GM18517 (cell line): ENCODE results near the gene KCND2.

ENCODE experiments used
- ATAC-seq: cut with Tn5 transposase; IDR thresholded peaks from one replicate; pipeline ENCODE4 v1.9.1; 2021; ENCODE audit warnings: mild to moderate bottlenecking, moderate library complexity; ENCODE audit not compliant: unreplicated experiment

Gene KCND2

DNA sequence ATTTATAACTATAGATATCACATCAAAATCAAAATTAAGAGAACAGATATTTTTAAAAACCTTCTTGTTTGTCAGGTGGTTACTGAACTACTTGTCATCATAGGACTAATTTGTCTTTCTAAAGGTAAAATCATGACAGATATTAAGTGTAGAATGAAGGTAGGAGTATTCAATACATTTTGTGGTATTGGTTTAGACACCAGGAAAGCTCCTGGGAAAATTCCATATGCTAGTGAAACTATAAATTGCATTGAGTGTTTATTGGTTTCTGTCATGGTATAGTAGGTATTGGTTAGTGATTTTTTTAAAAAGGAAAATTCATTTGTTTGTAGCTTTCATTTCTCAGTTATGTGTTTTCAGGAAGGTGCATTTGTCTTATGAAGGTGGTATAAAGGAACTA, 132.7 kb downstream of the KCND2 start:
- no peak for ATAC-seq

DNA sequence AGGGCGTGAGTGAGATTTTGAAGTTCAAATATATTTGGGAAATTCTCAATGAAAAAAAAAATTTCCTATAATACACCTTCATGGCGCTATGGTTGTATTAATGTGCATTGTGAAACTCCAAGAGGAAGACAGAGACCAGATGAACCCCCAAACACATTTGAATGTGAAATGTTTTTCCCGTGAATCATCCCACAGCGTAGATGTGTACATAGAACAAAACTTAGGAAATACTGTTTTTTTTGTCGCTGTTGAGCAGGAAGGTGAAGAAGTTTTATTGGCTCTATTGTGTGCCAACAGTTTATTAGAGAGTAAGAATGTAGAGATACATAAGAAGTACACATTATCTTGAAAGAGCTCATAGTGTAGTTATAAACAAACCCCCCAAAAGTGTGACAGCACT, 134.0 kb downstream of the KCND2 start:
- no peak for ATAC-seq

DNA sequence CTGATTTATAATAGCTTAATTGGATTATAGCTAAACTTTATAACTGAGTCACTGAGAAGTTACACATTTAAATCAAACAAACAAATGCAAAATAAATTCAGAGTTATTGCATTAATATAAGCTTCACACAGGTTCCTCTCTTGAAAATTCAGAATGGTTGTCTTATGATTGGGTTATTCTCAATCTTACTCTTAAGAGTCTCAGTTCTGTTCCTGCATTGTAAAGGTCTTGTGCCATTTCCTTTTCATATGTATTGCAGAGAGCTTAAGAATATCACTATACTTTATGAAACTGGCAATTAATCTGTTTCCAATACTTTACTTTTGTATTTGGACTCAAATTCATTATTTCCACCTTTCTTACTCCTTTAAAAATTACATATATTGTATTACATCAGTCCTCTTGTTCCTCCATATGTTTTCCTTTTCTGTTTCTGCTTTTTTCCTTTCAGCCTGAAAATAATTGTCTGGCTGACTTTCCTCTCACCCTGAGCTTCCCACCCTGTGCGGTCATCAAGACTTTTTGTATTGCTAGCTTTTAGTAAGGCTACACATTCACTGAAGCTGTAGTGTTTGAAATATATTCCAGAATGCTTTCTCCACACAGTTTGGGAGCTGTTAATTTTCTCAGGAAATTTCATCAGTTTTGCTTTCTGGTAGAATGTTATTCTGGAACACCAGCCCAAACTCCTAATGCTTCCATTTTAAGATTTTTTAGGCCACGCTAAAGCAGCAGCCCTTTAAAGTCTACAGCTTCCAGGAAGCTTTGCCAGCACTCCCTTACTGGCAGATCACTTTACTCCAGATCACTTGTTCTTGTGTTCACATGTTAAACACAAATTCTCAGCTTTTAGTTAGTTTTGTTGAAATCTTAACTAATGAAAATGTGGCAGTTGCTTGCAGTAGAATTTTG, 139.4 kb downstream of the KCND2 start:
- ATAC-seq, result peak; percentile 82

DNA sequence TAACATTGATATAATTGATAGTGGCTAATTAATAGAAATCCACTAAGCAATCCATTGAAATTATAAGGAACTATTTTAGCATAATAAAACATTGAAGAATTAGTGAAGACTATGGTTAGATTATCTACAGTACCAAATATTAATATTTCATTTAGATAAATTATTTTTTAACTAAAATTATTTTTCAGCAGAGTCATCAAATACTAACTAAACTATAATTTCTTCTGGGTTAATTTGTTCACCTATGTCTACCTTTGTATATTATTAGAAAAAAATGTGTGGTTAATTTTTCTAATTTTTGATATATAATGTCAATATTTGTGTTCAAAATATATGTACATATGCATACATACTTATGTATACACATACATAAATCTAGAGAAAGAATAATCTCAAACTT, 140.2 kb downstream of the KCND2 start:
- no peak for ATAC-seq

DNA sequence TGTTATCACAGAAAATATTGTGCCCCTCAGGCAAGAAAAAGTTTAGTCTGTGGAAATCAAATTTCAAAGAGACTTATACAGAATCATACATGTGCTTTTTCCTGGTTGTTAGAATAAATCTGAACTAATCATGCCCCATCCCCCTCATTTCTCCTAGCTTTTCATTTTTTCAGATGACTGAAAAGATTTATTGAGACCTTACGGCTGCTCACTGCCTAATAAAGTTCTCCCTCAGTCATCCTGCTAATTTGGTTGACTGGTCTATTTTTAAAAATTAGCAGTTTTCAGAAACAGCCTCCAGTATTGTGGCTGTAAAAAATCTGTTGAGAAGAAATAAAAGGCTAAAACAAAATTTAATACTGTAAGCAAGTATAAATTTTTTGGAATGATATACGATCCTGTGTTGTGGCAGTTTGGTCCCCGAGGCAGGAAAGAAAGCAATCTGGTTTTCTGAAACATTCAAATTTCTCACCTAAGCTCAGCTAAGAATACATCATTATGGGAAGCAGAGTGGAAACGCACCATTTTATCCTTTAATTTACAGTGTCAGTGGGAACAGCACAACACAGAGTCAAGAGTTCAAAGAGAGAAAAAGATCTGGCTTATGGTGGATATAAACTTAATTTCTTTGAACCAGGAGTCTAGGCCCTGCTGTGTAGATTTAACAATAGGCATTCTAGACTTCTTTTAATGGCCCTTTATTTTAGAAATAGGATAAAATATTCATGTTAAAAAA, 144.4 kb downstream of the KCND2 start:
- ATAC-seq, result no peak

DNA sequence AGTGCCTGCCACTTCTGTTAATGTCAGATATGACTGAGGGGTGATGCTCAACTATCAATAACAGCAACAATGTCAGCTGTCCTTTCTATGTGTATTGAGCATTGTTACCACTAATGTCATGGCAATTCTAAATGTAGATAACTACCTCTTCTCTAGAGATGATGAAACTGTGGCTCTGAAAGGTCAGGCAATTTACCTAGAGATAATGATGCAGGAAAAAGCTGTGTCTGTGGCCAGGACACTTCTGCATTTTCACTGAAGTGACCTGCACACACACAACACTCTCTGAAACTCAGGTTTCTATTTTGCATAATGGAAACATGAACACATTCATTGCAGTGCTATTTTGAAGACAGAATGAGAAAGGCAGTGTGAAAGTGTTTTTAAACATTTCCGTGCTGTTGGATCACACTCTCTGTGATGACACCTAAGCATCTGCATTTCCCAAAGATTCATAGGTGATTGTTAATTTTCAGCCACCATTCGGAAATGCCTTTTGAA, 148.2 kb downstream of the KCND2 start:
- peak; percentile 97 for ATAC-seq

DNA sequence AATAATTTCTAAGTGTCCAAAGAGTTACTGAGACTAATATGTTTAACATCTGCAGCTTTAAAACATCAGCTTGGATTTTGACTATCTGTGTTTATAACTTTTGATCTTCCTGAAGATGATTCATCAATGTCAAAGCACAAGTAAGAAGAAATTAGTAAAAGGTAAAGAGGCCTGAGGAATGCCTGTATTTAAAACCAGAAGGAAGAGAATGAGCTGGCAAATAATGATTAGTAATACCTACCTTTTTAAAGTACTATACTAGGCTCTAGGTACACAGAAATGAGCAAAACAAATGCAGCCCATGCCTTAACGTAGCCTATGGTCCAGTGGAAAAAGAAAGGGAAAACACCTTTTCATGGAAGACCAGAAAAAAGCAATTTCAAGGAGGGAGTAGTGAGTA, 158.0 kb downstream of the KCND2 start:
- no peak for ATAC-seq

DNA sequence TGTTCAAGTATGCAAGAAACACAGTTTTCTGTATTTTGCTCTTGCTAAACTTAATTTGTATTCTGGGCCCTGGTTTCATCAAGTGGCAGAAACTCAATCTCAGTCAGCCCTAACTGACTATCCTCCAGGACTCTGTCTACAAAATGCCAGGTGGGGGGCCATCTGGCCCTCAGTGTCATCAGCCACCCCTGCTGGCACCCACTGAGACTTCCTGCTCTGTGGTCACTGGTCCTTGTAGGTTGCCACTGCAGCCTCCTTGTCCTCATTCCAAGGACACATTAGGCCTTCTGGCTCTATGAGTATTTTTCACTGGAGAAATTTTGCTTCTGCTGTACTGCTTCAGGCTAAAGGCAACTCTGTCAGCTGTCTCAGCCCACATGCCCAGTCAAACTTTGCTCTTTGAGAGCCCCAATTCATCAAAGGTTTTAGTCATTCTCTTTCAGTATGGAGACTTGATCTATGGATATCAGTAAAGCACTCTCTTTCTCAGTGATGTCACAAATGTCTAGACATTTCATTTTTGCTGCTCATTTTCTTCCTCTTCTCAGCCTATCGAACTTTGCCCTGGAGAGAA, 163.6 kb downstream of the KCND2 start:
- peak; percentile 50 for ATAC-seq

DNA sequence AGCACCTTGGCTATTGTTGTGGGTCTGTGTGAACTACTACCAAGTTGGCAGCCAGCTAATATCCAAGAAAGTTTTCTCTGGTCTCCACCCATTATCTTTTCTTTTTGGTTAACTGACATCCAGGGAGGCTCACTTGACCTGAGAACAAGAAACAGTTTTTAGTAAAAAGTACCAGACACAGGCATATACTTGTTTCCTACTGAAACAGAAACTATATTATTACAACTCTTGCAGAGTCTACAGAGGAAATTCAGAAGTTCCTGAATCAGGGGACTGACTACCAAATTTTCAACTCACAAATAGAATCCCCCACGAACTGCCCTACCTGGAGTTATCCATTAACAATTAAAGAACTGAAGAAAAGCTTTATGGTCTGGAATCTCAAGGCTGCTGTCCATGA, 168.9 kb downstream of the KCND2 start:
- ATAC-seq, result peak; percentile 93

DNA sequence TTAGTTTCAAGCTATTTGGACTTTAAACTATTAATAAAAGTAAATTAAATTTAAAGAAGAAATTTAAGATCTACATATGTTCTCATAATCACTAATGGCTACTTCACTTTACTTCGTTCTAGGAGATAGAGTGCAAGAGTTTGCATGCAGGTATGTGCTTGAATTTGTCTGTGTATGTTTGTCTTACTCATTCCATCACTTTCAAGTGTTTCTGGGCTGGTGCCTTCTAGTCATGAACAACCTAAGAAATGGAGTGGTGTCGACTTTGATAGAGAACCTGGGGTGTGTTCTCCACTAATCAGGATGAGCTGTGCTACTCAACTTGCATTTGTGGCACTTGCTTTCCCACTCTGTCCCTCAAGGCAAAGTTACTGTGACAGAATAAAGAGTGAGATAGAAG, 169.9 kb downstream of the KCND2 start:
- ATAC-seq, result peak; percentile 46

DNA sequence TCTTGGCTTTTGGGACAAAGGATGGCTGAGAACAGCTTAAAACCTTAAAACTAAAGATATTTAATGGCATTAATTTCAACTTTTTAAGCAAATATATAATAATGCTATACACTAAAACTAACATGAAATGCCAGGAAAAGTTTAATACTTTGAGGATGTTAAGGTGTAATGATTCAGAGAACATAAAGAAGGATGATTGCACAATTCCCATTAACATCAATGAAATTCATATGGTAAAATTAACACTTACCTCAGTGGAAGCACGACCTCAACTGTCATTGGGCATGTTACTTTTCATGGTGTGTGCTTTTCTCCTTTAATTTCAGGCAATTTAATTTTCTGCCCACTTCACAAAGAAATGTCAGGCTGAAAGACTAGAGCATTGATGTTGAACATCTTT, 171.7 kb downstream of the KCND2 start:
- ATAC-seq, result no peak

DNA sequence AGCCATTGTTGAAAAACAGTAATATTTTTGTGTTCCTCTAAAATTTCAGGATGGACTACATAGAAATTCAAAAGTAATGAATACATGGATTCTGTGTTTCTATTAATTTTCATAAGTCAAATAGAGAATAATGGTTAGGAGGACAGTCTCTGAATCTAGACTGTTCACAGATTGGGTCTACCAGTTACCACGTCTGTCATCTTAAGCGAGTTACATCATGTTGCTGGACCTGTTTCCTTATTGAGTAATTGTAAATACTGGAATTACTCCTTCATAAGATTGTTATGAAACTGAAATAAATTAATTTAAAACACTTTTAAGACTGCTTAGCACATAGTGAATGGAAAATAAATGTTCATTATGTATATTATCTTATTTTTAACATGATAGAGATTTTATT, 172.3 kb downstream of the KCND2 start:
- ATAC-seq, result no peak

DNA sequence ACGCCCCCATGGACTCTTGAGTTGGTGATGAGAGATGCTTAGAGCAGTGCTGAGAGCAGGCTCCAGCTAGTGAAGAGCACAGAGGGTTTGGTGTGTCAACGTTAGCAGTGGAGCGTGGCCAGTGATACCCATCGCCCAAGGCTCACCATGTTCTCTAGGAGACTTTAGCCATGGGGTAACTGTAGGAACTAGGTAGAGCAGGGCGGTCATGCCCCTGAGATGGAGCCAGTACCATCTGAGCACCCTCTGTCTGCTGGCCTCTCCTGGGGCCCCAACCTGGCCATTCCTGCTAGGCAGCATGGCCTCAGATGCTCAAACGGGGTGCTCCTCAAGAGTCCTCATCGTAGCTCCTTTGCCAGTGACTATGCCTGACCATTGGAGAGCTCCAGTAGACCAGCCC, 179.7 kb downstream of the KCND2 start:
- ATAC-seq, result no peak

DNA sequence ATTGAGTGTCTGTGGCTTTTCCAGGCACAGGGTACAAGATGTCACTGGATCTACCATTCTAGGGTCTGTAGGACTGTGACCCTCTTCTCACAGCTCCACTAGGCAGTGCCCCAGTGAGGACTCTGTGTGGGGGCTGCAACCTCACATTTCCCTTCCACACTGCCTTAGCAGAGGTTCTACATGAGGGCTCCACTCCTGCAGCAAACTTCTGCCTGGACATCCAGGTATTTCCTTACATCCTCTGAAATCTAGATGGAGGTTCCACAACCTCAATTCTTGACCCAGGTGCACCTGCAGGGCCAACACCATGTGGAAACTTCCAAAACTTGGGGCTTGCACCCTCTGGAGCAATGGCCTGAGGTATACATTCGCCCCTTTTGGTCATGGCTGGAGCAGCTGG, 183.7 kb downstream of the KCND2 start:
- no peak for ATAC-seq

DNA sequence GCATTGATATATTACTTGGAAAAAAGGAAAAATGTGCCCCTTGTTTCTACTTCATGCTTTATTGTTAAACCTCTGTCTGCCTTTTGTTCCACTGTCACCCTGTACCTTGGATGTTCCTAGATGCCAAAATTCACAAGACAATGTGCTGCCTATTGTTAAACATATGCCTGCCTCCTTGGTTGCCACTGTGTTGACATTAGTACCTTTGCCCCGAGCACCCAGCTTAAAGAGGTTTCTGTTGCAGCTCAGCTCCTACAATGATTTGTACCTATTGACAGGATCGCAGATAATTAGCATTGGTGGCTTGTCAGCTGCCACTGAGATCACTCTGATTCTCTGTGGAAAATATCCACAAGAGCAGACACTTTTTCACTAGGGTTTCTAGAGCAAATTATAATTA, 188.0 kb downstream of the KCND2 start:
- ATAC-seq, result no peak

DNA sequence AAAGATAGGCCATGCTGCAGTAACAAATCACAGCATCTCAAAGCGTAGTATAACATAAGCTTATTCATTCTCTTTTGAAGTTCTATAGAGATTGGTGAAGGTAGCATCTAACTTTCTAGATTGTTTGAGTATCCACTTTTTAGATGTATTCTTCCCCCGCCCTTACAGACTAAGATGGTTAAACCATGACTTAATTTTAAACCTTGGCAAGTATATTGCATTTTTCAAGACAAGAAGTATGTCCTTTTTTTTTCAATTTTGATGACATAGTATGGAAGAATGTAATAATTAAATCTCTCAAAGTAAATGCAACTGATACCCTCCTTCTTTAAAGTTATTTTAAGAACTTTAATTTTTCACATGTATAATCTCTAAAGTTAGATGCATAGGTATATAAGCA, 190.0 kb downstream of the KCND2 start:
- ATAC-seq, result no peak

DNA sequence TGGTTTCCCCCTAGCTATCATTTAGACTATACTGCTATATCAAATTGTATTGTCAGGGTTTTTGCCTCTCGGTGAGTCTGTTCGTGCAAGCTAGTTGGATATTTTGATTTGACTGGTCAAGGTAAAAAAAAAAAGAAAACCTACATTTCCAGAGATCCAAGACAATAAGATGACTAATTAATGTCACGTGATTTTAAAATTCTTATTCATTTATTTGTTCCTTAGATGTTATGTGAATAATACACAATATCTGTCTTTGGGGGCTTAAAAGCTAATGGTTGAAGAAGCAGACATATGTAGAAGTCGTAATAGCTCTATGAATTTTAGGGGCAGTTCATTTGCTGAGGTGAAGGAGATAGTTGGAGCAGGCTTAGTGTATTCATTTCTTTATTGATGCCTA, 191.1 kb downstream of the KCND2 start:
- ATAC-seq, result no peak

DNA sequence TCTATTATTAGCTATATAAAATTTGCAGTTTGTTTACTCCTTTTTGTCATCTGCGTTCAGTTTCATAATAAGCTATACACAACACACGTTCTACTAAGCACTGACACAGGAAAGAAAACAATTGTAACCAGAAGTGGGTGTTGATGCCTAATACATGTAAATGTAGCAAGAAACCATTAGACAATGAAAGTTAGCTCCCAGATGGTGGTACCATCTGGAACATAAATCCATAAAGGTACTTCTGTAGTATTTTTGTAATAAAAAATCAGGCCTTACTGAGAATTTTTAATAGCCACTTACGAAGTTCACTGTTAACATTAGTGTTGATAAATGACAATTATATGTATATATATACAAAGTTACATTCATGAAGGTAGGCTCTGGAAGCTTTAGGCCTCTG, 194.7 kb downstream of the KCND2 start:
- no peak for ATAC-seq

DNA sequence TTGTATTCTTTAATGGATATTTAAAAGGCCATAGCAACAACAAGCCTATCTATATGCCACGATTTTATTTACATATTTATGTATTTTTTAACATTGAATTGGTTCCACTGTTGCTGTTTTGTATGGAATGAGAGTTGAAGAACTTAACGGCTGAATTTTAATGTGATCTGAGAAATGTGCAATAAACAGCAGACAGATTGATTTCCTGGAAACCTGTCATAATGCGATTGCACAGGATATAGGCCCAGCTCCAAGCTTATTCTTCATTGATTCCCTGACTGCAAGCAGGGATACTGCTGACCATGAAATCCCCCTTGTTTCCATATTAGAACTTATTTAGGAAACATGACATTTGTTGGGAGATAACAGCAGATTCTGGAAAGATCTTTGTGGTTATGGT, 195.6 kb downstream of the KCND2 start:
- ATAC-seq, result no peak

DNA sequence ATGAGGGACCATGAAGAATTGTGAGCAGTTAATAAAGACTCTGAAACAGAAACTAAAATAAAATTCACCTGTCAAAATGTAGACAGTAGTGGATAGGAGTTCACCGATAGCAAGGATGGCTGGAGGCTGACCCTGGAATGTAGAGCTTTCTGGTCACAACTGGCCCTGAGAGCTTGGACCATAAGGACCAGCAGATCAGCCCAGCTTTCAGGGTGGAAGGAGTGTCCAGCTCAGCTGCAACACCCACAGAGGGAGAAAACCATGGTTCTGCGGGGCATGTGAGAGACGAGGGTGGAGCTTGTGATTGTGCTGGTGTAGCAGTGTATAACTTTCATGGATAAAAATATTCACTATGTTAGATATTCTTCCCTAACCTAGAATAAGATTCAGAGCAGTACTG, 199.9 kb downstream of the KCND2 start:
- ATAC-seq, result no peak

DNA sequence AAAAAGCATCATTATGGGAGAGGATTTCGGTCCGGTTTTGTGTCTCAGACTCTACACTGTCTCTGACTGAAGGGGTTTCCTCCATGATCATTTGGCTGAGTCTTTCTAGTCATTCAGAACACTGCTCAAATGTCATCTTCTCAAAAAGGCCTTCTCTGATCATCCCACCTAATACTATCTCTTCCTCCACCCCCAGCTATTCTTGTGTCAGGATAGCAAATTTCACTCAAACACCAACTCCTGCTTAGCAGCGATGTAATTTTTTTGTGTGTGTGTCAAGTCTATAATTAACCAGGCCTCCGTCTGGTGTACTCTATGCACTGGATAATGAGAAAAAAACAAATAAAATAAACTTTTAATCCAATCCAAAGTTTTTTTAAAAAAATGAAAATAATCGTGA, 200.4 kb downstream of the KCND2 start:
- no peak for ATAC-seq

DNA sequence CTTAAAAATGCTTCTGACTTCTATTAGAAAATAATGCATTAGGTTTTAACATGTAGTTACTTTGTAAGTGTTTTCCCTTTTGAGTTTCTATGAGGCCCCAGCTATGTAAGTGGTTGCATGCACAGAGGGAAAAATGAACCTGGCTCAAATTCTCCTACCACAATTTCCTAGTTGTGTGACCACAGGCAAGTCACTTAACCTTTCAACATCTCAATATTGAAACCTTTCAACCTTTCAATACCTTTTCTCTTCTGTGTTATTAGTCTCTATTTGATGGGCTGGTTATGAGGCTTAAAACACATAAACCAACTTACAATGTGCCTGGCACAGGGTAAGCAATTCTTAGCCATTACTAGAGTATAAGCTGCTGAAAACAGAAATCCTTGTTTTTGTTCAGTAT, 203.0 kb downstream of the KCND2 start:
- peak; percentile 61 for ATAC-seq
